Endothelial cell of umbilical vein (primary cell): Measurements from ENCODE around the gene BRD1.

Source experiments
- EZH2 ChIP-seq: IDR thresholded peaks from 2 replicates; pipeline ENCODE4 v1.6.1; 2012; ENCODE audit warnings: borderline replicate concordance, low read depth, mild to moderate bottlenecking, moderate library complexity, low read length, inconsistent platforms; ENCODE audit not compliant: severe bottlenecking
- JUN ChIP-seq: IDR thresholded peaks from 2 replicates; pipeline ENCODE4 v1.6.1; 2011; ENCODE audit warnings: borderline replicate concordance, low read depth; ENCODE audit not compliant: insufficient read length, insufficient read depth
- POLR2A ChIP-seq: IDR thresholded peaks from 2 replicates; pipeline ENCODE4 v1.6.1; 2012; ENCODE audit warnings: low read depth, mild to moderate bottlenecking, control low read depth, low read length
- POLR2AphosphoS5 ChIP-seq: IDR thresholded peaks from 2 replicates; pipeline ENCODE4 v1.6.1; 2012; ENCODE audit warnings: low read depth, mild to moderate bottlenecking, control low read depth, low read length, moderate library complexity; ENCODE audit not compliant: insufficient read depth
- TF ChIP-seq, protein P1 (sequence below), 2 donors: IDR thresholded peaks; 1 replicate in 1 of 2; 2 replicates in 1 of 2; pipeline ENCODE4 v1.5.1; 2011; ENCODE audit warnings: low read length in 2 of 2, mild to moderate bottlenecking in 2 of 2, moderate library complexity in 2 of 2, control low read depth in 1 of 2, inconsistent platforms in 1 of 2, low read depth in 1 of 2; ENCODE audit not compliant: insufficient read depth in 1 of 2; ENCODE audit errors: extremely low read depth in 1 of 2
- TF ChIP-seq, protein P2 (sequence below): IDR thresholded peaks from 2 replicates; pipeline ENCODE4 v1.6.1; 2011; ENCODE audit not compliant: insufficient read depth, insufficient read length

DNA sequence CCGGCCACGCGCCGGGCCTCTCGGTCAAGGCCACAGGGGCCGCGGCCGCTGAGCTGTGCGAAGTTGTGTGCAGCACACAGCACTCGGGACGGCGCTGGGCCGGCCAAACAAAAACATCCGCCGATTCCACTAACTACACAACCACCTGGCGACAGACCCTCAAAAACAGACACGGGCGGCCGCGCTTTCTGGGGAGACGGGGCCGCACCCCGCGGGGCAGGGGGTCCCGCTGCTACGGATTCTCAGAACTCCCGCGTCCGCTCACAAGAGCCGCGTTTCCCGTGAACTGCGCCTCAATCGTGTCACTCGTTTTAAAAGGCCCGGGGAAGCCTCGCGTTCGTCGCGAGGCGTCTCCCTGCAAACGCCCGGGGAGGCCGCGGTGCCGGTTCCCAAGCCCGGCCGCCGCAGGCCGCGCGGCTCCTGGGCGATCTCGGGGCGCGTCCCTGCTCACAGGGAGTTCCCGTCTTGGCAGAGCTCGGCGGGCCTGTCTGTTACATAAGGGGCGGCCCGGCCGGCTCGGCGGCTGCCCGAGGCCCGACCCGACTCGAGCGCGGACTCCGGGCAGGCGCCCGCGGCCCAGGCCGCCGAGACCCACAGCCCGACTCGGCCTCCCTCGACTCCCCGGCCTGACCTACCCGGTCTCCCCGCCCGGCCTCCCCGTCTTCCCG, 936 bp downstream of the BRD1 start:
- TF ChIP-seq, protein P1, sequence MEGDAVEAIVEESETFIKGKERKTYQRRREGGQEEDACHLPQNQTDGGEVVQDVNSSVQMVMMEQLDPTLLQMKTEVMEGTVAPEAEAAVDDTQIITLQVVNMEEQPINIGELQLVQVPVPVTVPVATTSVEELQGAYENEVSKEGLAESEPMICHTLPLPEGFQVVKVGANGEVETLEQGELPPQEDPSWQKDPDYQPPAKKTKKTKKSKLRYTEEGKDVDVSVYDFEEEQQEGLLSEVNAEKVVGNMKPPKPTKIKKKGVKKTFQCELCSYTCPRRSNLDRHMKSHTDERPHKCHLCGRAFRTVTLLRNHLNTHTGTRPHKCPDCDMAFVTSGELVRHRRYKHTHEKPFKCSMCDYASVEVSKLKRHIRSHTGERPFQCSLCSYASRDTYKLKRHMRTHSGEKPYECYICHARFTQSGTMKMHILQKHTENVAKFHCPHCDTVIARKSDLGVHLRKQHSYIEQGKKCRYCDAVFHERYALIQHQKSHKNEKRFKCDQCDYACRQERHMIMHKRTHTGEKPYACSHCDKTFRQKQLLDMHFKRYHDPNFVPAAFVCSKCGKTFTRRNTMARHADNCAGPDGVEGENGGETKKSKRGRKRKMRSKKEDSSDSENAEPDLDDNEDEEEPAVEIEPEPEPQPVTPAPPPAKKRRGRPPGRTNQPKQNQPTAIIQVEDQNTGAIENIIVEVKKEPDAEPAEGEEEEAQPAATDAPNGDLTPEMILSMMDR (IDR thresholded peaks at IDR 0.05; ENCODE audit: extremely low read depth in 1 of 2, insufficient read depth in 1 of 2, low read depth in 1 of 2, low read length in 2 of 2): no peak
- TF ChIP-seq EZH2: no peak
- TF ChIP-seq JUN: no peak
- no peak for TF ChIP-seq POLR2A
- TF ChIP-seq, protein P2, sequence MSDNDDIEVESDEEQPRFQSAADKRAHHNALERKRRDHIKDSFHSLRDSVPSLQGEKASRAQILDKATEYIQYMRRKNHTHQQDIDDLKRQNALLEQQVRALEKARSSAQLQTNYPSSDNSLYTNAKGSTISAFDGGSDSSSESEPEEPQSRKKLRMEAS: no peak
- peak; percentile 31 for TF ChIP-seq POLR2AphosphoS5
